HUES6 (cell line): ENCODE results near the gene XIRP2.
"Not testable (repeated sequence)": the region's sequence is repeated elsewhere in the genome, so short reads cannot be mapped to it uniquely, and the experiment has no call there.

Experiments used
- H3K27ac ChIP-seq: 2 replicates; pipeline ENCODE4 v1.7.0; 2013; ENCODE audit warnings: low read depth, mild to moderate bottlenecking, low read length, inconsistent platforms
- H3K27me3 ChIP-seq: 2 replicates; pipeline ENCODE4 v1.6.1; 2013; ENCODE audit warnings: low read length; ENCODE audit not compliant: control insufficient read depth, insufficient read depth
- H3K36me3 ChIP-seq: 2 replicates; pipeline ENCODE4 v1.6.1; 2013; ENCODE audit warnings: low read length; ENCODE audit not compliant: control insufficient read depth, insufficient read depth
- H3K4me1 ChIP-seq: 2 replicates; pipeline ENCODE4 v1.6.1; 2013; ENCODE audit warnings: low read length; ENCODE audit not compliant: control insufficient read depth, insufficient read depth
- H3K4me3 ChIP-seq: 2 replicates; pipeline ENCODE4 v1.5.1; 2013; ENCODE audit warnings: low read depth, low read length
- H3K9ac ChIP-seq: one replicate; pipeline ENCODE4 v1.6.1; 2013; ENCODE audit warnings: mild to moderate bottlenecking, low read length
- H3K9me3 ChIP-seq: 2 replicates; pipeline ENCODE4 v1.6.1; 2013; ENCODE audit warnings: low read depth, low read length; ENCODE audit not compliant: control insufficient read depth, insufficient read depth

Gene XIRP2

GRCh38 chr2:167034976-167035375 lies 146.7 kb downstream of the XIRP2 start:
- not testable (repeated sequence) for H3K4me1 ChIP-seq, H3K27me3 ChIP-seq, H3K36me3 ChIP-seq, H3K4me3 ChIP-seq, H3K27ac ChIP-seq, H3K9ac ChIP-seq
- H3K9me3 ChIP-seq = peaks cover 27% of the 10 kb centered on the region

GRCh38 chr2:167048829-167049228 lies 160.5 kb downstream of the XIRP2 start:
- Histone ChIP-seq H3K9me3 (no peaks in the 10 kb centered on the region), H3K9ac (no peak overlapping the region), H3K36me3 (no peaks in the 10 kb centered on the region), H3K27me3 (no peaks in the 10 kb centered on the region), H3K27ac (no peak overlapping the region), H3K4me3 (no peak overlapping the region), H3K4me1 (no peaks in the 10 kb centered on the region)

DNA sequence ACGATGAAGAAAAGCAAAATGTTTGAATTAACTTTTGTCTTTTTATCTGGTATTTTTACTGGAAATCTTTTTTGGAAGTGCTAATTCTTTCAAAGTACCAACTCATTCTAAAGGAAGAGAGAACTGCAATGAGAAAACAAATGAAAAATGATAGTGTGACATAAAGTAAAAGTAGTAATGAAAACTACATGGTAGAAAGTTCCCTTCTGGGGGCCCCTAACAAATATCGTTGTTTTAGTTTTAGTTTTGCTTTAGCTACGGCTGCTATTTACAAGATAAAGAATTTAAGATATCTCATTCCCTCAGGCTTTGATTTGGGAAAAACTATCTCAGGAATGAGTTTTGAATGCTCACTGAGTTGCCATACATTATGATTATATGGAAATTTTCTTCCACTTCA lies 161.4 kb downstream of the XIRP2 start:
- no peak overlapping the region for H3K4me3 ChIP-seq

DNA sequence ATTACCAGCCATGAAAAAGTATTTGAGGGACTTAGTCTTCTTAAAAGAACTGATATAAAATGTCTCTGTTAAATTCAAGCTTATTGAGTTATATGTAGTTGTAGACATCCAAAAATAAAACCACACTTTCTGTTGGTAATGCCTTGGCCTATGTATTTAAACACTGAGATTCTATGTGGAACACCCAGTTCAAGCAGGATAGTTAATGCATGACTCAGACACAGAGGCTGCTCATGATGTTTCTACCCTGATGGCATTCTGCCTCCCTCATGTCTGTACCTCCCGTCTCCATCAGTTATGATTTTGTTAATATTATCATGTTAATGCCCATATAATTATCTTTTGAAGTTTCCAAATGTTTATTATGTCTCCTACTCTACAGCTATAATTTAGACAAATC lies 164.5 kb downstream of the XIRP2 start:
- Histone ChIP-seq H3K27me3 (no peaks in the 10 kb centered on the region), H3K4me3 (no peak overlapping the region), H3K27ac (no peak overlapping the region), H3K36me3 (no peaks in the 10 kb centered on the region), H3K4me1 (no peaks in the 10 kb centered on the region), H3K9me3 (no peaks in the 10 kb centered on the region), H3K9ac (no peak overlapping the region)

More for the DNA sequence above, 161.4 kb downstream of the XIRP2 start:
- Histone ChIP-seq H3K36me3 (no peaks in the 10 kb centered on the region), H3K9ac (no peak overlapping the region), H3K27ac (no peak overlapping the region), H3K4me1 (no peaks in the 10 kb centered on the region), H3K9me3 (no peaks in the 10 kb centered on the region), H3K27me3 (no peaks in the 10 kb centered on the region)

DNA sequence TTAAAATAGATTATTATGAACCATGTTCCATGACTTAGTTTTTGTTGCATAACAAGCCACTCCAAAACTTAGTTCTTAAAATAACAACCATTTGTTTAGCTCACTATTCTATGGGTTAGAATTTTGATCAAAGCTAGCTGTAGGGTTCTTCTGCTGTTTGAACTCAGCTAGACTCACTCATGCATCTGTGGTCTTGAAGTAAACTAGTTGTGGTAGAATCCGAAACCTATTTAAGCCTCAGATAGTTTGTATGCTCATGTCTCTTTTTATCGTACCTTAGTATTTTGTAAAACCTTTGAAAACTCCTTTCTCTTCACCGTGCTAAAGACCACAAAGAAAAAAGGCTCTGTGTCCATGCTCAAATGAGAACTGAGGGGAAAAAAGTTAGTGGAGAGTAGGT lies 166.6 kb downstream of the XIRP2 start:
- no peaks in the 10 kb centered on the region for H3K36me3 ChIP-seq
- no peaks in the 10 kb centered on the region for H3K27me3 ChIP-seq
- H3K9ac ChIP-seq = no peak overlapping the region
- H3K9me3 ChIP-seq = no peaks in the 10 kb centered on the region
- no peaks in the 10 kb centered on the region for H3K4me1 ChIP-seq
- no peak overlapping the region for H3K4me3 ChIP-seq
- H3K27ac ChIP-seq = no peak overlapping the region

DNA sequence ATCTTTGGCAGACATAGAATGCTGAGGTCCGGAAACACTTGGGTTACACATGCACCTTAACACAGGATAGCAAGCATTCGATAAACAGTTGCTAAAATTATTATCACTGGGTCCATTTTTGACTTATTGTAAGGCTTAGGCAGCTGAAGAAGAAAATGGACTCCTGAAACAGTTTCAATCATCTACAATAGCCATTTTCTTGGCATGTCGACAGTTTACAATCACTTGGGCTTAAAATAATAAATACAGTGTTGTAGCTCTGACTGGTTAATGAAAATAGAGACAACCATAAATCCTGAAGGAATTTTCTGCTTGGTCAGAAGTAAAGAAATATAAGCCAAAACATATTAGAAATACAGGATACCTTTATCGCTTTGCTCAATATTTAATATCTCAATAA lies 169.2 kb downstream of the XIRP2 start:
- Histone ChIP-seq H3K4me1 (no peaks in the 10 kb centered on the region), H3K4me3 (no peak overlapping the region), H3K36me3 (no peaks in the 10 kb centered on the region), H3K27ac (no peak overlapping the region), H3K9ac (no peak overlapping the region), H3K9me3 (no peaks in the 10 kb centered on the region), H3K27me3 (no peaks in the 10 kb centered on the region)

DNA sequence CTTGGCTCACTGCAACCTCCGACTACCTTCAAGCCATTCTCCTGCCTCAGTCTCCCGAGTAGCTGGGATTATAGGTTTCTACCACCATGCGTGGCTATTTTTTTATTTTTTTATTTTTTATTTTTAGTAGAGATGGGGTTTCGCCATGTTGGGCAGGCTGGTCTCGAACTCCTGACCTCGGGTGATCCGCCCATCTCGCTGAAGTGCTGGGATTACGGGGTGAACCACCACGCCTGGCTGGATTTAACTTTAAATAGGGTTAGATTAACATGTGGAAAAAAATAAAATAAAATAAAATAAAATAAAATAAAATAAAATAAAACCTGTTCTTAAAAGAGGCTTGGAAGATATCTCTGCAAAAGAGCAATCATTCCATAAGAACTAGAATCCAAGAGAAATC lies 170.9 kb downstream of the XIRP2 start:
- H3K27me3 ChIP-seq = no peaks in the 10 kb centered on the region
- no peaks in the 10 kb centered on the region for H3K9me3 ChIP-seq
- no peaks in the 10 kb centered on the region for H3K36me3 ChIP-seq
- H3K9ac ChIP-seq = no peak overlapping the region
- H3K4me1 ChIP-seq = no peaks in the 10 kb centered on the region
- no peak overlapping the region for H3K27ac ChIP-seq
- no peak overlapping the region for H3K4me3 ChIP-seq

DNA sequence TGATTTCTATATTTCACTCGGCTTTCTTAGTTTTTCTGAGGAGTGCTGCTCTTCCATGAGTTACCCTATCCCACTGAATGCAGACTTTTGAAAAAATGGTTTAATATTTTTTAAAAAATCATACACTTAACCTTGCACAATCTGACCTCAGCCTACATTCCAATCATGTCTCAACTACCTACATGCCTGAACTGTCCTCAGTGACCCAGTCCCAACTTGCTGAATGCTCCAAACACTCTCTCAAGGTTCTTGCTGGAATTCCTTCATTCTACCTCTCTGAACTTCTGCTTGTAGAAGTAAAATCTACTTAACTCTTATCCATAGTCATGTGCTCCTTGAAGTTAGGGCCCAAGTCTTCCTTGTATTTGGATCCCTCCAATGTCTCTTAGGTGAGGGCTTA lies 181.6 kb downstream of the XIRP2 start:
- Histone ChIP-seq H3K27me3 (no peaks in the 10 kb centered on the region), H3K4me3 (no peak overlapping the region), H3K9ac (no peak overlapping the region), H3K9me3 (no peaks in the 10 kb centered on the region), H3K4me1 (no peaks in the 10 kb centered on the region), H3K27ac (no peak overlapping the region), H3K36me3 (no peaks in the 10 kb centered on the region)

GRCh38 chr2:167075708-167076107 lies 187.4 kb downstream of the XIRP2 start:
- not testable (repeated sequence) for H3K9me3 ChIP-seq, H3K27me3 ChIP-seq, H3K9ac ChIP-seq, H3K4me1 ChIP-seq, H3K27ac ChIP-seq, H3K36me3 ChIP-seq, H3K4me3 ChIP-seq

DNA sequence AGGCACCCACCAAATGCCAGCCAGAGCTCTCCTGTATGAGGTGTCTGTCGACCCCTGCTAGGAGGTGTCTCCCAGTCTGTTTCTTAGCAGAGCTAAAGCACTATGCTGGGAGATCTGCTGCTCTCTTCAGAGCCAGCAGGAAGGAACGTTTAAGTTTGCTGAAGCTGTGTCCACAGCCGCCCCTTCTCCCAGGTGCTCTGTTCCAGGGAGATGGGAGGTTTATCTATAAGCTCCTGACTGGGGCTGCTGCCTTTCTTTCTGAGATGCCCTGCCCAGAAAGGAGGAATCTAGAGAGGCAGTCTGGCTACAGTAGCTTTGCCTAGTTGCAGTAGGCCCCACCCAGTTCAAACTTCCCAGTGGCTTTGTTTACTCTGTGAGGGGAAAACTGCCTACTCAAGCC lies 210.7 kb downstream of the XIRP2 start:
- H3K9ac ChIP-seq, H3K36me3 ChIP-seq, H3K27ac ChIP-seq, H3K27me3 ChIP-seq, H3K4me1 ChIP-seq, H3K4me3 ChIP-seq, H3K9me3 ChIP-seq: not testable (repeated sequence)

DNA sequence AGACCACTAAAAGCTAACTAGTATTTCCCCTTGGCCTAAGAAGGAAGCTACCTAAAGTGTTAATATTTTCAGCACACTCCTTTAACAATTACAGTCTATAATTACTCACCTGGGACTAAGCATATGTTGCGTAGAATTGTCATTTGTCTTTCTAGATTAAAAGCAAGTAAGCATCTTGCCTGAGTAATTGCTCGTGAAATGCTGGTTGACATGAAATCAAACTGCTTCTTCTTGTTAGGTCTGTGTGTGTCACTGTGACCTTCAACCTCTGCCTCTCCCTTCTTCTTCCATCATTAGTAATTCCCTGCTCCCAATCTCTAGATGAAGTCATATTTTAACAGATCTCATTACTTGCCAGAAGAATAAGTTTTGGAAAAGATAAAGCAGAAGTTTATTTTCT lies 212.2 kb downstream of the XIRP2 start:
- no peaks in the 10 kb centered on the region for H3K36me3 ChIP-seq
- H3K27ac ChIP-seq = no peak overlapping the region
- no peaks in the 10 kb centered on the region for H3K4me1 ChIP-seq
- H3K4me3 ChIP-seq = no peak overlapping the region
- H3K9me3 ChIP-seq = no peaks in the 10 kb centered on the region
- no peak overlapping the region for H3K9ac ChIP-seq
- H3K27me3 ChIP-seq = no peaks in the 10 kb centered on the region

GRCh38 chr2:167103028-167103756 lies 214.9 kb downstream of the XIRP2 start:
- H3K9ac ChIP-seq = no peak overlapping the region
- no peaks in the 10 kb centered on the region for H3K4me1 ChIP-seq
- H3K27ac ChIP-seq = no peak overlapping the region
- H3K36me3 ChIP-seq = no peaks in the 10 kb centered on the region
- no peaks in the 10 kb centered on the region for H3K27me3 ChIP-seq
- no peak overlapping the region for H3K4me3 ChIP-seq
- 0 out of 2 replicates have a peak, but pooled peaks cover 2% of the 10 kb centered on the region for H3K9me3 ChIP-seq
